GM13976 (cell line): ENCODE results near the gene MSRB1.

Experiments
- DNase-seq: peaks from one replicate; pipeline ENCODE4 v3.0.0; 2012; ENCODE audit warnings: low spot score
- in situ Hi-C: fragments of 300-500 bp; cut with MboI; formaldehyde crosslinking; loops from one replicate; pipeline ENCODE4 v1.12.0; 2022; ENCODE audit warnings: low sequenced_read_pairs, mixed read lengths, inconsistent platforms; ENCODE audit not compliant: unreplicated experiment
- TF ChIP-seq, protein P1 (sequence below): IDR thresholded peaks from 2 replicates; pipeline ENCODE4 v1.5.1; 2012; ENCODE audit warnings: borderline replicate concordance, mild to moderate bottlenecking; ENCODE audit not compliant: insufficient read depth; ENCODE audit errors: extremely low read depth, missing control alignments, control extremely low read depth

Gene MSRB1

DNA sequence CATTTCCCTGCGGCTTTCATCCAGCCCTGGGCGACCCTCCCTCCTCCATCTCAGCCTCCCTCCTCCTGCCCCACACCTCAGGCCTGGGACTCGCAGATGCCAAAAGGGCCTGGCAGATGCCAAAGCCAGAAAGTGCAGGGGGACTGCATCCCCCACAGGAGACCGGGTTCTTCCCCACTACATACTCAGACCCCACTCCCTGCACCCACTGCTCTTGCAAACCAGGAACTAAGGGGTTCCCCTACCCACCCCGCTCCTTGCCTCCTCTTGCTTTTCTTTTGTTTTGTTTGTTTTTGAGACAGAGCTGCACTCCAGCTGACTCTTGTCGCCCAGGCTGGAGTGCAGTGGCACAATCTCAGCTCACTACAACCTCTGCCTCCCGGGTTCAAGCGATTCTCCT lies 28.0 kb downstream of the MSRB1 start:
- DNase-seq: no peak
- TF ChIP-seq, protein P1, sequence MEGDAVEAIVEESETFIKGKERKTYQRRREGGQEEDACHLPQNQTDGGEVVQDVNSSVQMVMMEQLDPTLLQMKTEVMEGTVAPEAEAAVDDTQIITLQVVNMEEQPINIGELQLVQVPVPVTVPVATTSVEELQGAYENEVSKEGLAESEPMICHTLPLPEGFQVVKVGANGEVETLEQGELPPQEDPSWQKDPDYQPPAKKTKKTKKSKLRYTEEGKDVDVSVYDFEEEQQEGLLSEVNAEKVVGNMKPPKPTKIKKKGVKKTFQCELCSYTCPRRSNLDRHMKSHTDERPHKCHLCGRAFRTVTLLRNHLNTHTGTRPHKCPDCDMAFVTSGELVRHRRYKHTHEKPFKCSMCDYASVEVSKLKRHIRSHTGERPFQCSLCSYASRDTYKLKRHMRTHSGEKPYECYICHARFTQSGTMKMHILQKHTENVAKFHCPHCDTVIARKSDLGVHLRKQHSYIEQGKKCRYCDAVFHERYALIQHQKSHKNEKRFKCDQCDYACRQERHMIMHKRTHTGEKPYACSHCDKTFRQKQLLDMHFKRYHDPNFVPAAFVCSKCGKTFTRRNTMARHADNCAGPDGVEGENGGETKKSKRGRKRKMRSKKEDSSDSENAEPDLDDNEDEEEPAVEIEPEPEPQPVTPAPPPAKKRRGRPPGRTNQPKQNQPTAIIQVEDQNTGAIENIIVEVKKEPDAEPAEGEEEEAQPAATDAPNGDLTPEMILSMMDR: no peak
- in situ Hi-C loops: no loop called here

DNA sequence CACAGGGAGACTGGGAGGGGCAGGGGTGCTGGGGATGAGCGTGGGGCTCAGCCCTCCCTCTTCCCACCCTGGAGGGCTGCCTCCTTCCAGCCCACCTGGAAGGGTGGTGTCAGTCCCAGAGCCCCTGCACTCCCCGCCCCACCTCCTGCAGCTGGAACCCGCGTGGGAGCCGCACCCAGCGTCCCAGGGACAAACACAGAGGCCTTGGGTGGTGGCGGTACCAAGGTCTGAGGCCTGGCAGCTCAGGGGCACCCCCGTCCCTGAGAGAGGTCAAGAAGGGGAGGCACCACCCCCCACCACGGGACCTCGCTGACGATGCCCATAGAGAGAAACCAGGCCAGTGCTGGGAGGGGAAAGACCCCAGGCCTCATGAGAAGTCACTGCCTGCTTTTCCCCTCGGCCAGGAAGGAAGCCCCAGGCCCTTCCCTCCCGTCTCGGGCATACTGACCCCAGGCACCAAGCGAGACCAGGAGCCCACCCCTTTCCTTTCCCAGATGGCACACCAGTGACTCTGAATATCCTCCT lies 28.9 kb downstream of the MSRB1 start:
- in situ Hi-C loops: no loop called here
- TF ChIP-seq, protein P1: no peak
- no peak for DNase-seq

DNA sequence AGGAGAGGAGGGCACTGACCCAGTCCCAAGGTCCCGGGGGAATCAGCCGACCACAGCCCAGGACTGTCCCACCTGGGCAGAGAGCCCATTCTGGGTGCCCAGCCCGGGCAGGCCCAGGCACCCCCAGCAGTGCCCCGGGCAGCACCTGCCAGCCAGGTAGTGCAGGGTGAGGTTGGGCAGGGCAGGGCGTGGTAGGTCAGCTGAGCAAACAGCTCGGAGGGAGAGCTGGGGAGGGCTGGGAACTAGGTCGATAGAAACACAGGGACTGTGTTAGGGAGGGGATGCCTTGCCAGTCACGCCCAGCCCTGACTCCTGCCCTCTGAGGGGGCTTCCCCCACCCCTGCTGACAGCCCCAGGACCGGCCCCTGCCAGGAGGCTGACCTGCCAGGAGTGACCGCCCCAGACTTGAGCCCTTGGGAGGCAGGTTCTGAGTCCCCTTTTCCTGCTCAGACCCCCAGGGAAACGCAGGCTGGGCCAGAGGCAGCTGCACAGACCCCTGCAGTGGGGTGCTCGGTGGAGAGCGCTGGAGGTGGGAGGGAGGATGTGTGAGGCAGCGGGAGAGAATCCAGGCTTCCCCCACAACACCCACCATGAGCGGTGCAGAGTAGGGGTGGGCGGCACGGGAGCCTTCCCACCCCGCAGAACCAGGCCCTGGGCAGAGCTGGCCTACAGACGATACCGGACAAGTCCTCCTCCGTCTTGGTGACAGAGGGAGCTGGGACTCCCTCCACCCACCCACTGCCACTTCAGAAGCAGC lies 29.5 kb downstream of the MSRB1 start:
- no peak for DNase-seq
- TF ChIP-seq, protein P1: no peak
- in situ Hi-C loops: no loop called here

DNA sequence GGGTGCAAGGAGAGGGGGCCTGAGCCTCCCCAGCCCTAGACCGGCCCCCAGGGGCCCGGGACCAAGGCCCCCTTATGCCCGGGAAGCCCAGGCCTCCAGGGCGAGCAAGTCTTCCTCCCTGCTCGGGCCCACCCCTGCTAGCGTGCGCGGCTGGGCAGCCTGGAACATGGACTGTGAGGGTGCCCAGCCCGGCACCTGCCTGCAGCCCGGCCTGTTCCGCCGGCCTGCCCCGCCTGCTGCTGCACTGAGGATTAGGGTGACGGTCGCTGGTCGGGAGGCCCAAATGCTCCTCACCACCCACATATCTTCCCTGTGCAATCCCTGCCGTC lies 30.8 kb downstream of the MSRB1 start:
- no peak for DNase-seq
- TF ChIP-seq, protein P1: no peak
- in situ Hi-C loops: no loop called here

DNA sequence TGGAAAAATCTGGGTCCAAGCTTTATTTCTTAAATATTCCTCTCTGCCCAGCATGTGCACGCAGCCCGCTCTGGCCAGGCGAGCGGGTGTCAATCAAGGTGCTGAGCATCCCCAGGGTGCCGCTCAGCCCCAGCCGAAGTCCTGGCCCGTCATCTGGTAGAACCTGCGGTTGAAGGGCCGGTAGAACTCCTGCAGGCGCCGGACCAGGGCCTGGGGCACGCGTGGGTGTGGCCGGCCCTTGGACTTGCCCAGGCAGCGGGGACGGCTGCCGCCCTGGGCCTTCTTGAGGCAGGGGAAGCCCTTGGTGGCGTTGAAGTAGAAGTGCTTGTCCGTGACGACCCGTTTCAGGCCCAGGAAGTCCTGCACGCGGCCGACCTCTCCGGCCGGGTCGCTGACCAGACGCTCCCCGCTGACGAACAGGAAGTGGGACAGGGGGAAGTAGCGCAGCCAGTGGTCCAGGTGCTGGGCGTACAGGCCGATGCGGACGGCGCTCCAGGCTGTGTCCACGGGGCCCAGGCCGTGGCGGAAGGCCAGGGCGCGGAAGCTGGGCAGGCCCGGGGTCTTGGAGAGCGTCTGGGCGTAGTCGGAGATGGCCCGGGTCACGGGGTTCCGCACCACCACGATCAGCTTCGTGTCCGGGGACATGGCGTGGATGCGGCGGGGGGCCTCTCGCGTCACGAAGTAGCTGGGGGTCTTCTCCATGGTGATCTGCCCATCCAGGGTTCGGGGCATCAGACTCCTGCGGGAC lies 31.4 kb downstream of the MSRB1 start:
- TF ChIP-seq, protein P1: no peak
- no peak for DNase-seq
- in situ Hi-C loops: no loop called here

DNA sequence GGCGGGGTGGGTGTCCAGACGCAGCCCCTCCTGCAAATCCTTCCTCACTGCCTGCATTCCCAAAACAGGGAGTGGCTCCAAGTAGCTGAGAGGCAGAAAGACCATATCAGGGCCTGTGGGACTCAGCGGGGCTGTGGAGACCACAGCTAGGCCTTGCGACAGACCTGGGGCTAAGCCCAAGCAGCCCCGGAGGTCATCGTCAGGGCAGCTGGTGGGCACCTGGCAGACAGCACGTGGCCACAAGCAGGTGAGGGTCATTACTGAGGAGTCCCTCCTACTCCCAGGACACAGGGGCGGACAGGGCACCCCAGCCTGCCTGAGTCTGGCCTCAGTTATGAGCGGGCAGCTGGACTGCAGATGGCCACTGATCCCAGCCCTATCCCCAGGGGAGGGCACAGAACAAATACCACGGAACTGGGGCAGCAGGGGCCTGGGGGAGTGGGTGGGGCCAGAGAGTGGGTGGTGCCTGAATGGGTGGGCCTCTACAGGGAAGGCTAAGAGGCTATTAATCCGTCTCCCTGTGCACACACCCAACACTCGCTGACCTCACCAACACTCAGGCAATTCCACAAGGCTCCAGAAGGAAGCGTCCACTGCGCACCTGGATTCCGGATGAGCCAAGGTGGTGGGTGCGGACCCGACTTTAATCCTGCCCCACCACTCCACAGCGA lies 33.3 kb downstream of the MSRB1 start:
- TF ChIP-seq, protein P1: no peak
- in situ Hi-C loops: no loop called here
- no peak for DNase-seq
